DND-41 (cell line): Measurements from ENCODE around the gene PHKG2.

ENCODE experiments used
- EZH2 ChIP-seq: IDR thresholded peaks from 3 replicates; pipeline ENCODE4 v1.6.1; 2012; ENCODE audit warnings: borderline replicate concordance, low read depth, mild to moderate bottlenecking, moderate library complexity, low read length, inconsistent platforms; ENCODE audit not compliant: severe bottlenecking
- TF ChIP-seq, protein P1 (sequence below): IDR thresholded peaks from 2 replicates; pipeline ENCODE4 v1.5.1; 2012; ENCODE audit warnings: borderline replicate concordance, low read length, moderate library complexity, mild to moderate bottlenecking; ENCODE audit not compliant: poor library complexity, severe bottlenecking; ENCODE audit errors: extremely low read depth

DNA sequence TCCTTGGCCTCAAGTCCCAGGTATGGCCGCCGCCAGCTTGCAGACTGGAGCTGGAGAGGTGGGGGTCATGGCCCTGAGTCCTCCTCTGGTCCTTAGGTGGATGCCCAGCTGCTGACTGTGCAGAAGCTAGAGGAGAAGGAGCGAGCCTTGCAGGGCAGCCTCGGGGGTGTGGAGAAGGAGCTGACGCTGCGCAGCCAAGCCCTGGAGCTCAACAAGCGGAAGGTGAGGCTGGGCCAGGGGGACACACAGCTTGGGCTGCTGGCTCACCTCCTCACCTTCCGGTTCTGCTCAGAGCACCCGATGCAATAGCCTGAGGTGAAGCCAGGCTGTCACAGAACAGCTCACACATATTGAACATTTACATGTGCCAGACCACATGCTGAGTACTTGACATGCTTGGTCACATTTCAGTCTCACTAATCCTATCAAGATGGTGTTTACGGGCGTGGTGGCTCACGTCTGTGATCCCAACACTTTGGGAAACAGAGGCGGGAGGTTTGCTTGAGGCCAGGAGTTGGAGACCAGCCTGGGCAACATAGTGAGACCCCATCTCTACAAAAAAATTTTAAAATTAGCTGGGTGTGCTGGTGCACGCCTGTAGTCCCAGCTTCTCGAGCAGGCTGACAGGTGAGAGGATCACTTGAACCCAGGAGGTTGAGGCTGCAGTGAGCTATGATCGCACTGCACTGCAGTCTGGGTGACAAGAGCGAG lies 21.3 kb downstream of the PHKG2 start:
- TF ChIP-seq, protein P1, sequence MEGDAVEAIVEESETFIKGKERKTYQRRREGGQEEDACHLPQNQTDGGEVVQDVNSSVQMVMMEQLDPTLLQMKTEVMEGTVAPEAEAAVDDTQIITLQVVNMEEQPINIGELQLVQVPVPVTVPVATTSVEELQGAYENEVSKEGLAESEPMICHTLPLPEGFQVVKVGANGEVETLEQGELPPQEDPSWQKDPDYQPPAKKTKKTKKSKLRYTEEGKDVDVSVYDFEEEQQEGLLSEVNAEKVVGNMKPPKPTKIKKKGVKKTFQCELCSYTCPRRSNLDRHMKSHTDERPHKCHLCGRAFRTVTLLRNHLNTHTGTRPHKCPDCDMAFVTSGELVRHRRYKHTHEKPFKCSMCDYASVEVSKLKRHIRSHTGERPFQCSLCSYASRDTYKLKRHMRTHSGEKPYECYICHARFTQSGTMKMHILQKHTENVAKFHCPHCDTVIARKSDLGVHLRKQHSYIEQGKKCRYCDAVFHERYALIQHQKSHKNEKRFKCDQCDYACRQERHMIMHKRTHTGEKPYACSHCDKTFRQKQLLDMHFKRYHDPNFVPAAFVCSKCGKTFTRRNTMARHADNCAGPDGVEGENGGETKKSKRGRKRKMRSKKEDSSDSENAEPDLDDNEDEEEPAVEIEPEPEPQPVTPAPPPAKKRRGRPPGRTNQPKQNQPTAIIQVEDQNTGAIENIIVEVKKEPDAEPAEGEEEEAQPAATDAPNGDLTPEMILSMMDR: no peak
- no peak for TF ChIP-seq EZH2
